WTC11 (cell line): Measurements from ENCODE around the gene GNS.

ENCODE experiments used
- ATF2 ChIP-seq: sonication (generic); formaldehyde crosslinking; IDR thresholded peaks from 2 replicates; pipeline ENCODE4 v1.8.1; 2022; ENCODE audit warnings: low read depth, missing genetic modification reagents, borderline replicate concordance
- SOX15 ChIP-seq: fragments of 250-450 bp; sonication (Bioruptor Pico); IDR thresholded peaks from 2 replicates; pipeline ENCODE4 v1.9.0; 2021; ENCODE audit warnings: mild to moderate bottlenecking
- TF ChIP-seq, protein P1 (sequence below): sonication (generic); formaldehyde crosslinking; IDR thresholded peaks from 2 replicates; pipeline ENCODE4 v1.8.0; 2022; ENCODE audit warnings: mild to moderate bottlenecking, missing genetic modification reagents

DNA sequence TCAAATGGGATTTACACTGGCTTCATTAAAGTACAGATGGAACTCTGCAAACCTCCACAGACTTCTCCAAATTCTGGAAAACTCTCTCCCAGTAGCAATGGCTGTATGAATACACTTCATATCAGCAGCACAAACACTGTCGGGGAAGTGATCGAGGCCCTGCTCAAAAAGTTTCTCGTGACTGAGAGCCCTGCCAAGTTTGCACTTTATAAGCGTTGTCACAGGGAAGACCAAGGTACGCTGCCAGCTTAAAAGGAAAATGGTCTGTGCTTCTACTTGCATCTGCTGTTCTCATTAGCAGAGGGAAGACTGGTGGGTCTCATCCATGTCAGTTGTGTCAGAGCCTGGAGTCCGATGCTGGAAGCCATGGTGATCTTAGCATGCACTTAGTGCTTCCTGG, 71.0 kb downstream of the GNS start:
- TF ChIP-seq, protein P1, sequence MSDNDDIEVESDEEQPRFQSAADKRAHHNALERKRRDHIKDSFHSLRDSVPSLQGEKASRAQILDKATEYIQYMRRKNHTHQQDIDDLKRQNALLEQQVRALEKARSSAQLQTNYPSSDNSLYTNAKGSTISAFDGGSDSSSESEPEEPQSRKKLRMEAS (CRISPR knock-in tag) = no peak
- TF ChIP-seq SOX15 = no peak
- no peak for TF ChIP-seq ATF2
